A549 (cell line): ENCODE measurements around the gene PROX2.

Experiments
- BCL3 ChIP-seq: fragments of >200 bp; sonication (Bioruptor Twin); formaldehyde crosslinking; IDR thresholded peaks from 3 replicates; pipeline ENCODE4 v1.6.1; 2016
- BHLHE40 ChIP-seq: IDR thresholded peaks from 2 replicates; pipeline ENCODE4 v1.6.1; 2012; ENCODE audit warnings: low read depth, low read length, inconsistent platforms
- CBX8 ChIP-seq: fragments of 200-600 bp; sonication (generic); IDR thresholded peaks from 2 replicates; pipeline ENCODE4 v1.6.1; 2016
- CHD2 ChIP-seq: fragments of 150-350 bp; IDR thresholded peaks from 2 replicates; pipeline ENCODE4 v1.6.1; 2014; ENCODE audit warnings: low read length; ENCODE audit not compliant: partially characterized antibody
- CTCF ChIP-seq: fragments of >200 bp; sonication (Bioruptor Twin); formaldehyde crosslinking; IDR thresholded peaks from 3 replicates; pipeline ENCODE4 v1.5.1; 2016
- JUNB ChIP-seq: fragments of >200 bp; sonication (Bioruptor Twin); formaldehyde crosslinking; IDR thresholded peaks from 2 replicates; pipeline ENCODE4 v1.6.1; 2016
- MYC ChIP-seq: IDR thresholded peaks from 2 replicates; pipeline ENCODE4 v1.6.1; 2012; ENCODE audit warnings: mild to moderate bottlenecking, inconsistent platforms, low read length, improper control_type of control experiment, borderline replicate concordance
- POLR2A ChIP-seq: IDR thresholded peaks from 2 replicates; pipeline ENCODE4 v1.6.1; 2012; ENCODE audit warnings: mild to moderate bottlenecking, low read length
- TF ChIP-seq, protein P1 (sequence below): fragments of 450-650 bp; IDR thresholded peaks from 2 replicates; pipeline ENCODE4 v1.6.1; 2014; ENCODE audit warnings: antibody characterized with exemption

GRCh38 chr14:74863274-74863673, 12.7 kb downstream of the PROX2 start:
- TF ChIP-seq CHD2 (no peak), CTCF (no peak), MYC (no peak), JUNB (no peak), POLR2A (no peak), BCL3 (no peak), CBX8 (no peak), BHLHE40 (no peak)
- TF ChIP-seq, protein P1, sequence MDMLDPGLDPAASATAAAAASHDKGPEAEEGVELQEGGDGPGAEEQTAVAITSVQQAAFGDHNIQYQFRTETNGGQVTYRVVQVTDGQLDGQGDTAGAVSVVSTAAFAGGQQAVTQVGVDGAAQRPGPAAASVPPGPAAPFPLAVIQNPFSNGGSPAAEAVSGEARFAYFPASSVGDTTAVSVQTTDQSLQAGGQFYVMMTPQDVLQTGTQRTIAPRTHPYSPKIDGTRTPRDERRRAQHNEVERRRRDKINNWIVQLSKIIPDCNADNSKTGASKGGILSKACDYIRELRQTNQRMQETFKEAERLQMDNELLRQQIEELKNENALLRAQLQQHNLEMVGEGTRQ: no peak
